Posterior vena cava (tissue), 2 donors: Measurements from ENCODE around the gene NDST1. TPM values are rescaled to one million over a fixed set of nuclear protein-coding genes. Genes with fewer than 3 reads are reported as not detected.
"Not testable (repeated sequence)": the region's sequence is repeated elsewhere in the genome, so short reads cannot be mapped to it uniquely, and the experiment has no call there.

Experiments used
- DNase-seq: peaks from one replicate; pipeline ENCODE4 v3.0.0-alpha.2; 2020; ENCODE audit warnings: low spot score
- intact Hi-C, 2 donors: fragments of 100-400 bp; cut with DNase I; formaldehyde crosslinking; loops; one replicate each; pipeline versions ENCODE4 v1.14.1 to v1.14.2; 2022 to 2023
- long read RNA-seq, 2 donors: library from polyadenylated mRNA; unstranded; transcript quantifications; one replicate each; pipeline ENCODE4 v2.0.0, GENCODE V29; 2020 to 2021
- total RNA-seq, 2 donors: library from RNA; stranded (reverse); fragmentation: NEBNext Ultra II Directional; extraction: Animal tissue kit (Norgen Biotek cat#: 25700); gene quantifications; one replicate each; pipeline ENCODE4 v1.2.1, GENCODE V29; 2021
- donor health status: DM: yes; HTN: yes; CAD: no.
- donor health status: DM: yes; HTN: yes; CAD: no.

Gene NDST1
- total RNA-seq: 10 to 100 TPM; 57.9 to 68.8 TPM
- long read RNA-seq, donor 1, partial matches to known transcripts: 2 of 11 reads
- long read RNA-seq, donor 1, other reads (novel, unspliced or antisense): 9 of 11 reads
- long read RNA-seq, donor 2, partial matches to known transcripts: 2 of 20 reads
- long read RNA-seq, donor 2, other reads (novel, unspliced or antisense): 17 of 20 reads

GRCh38 chr5:150507474-150508276, at the start of gene NDST1:
Gene NDST1 (plus strand): TSS chr5:150508131. CDS start chr5:150521255, 13,124 bp downstream.
- intact Hi-C loops: no loop called here
- DNase-seq: no peak

GRCh38 chr5:150458802-150459557, 49.0 kb upstream of the NDST1 start:
- intact Hi-C loops: loop anchor here in 1 of 2 donors (5.0 kb wide), 1 partner anchor 88 kb away; no protein-coding TSS in a partner anchor

GRCh38 chr5:150460781-150461180, 47.1 kb upstream of the NDST1 start:
- DNase-seq: no peak
- intact Hi-C loops: loop anchor here (5.0 kb wide), 2 partner anchors 62 to 82 kb away; no protein-coding TSS in a partner anchor

More at GRCh38 chr5:150458802-150459557, 49.0 kb upstream of the NDST1 start:
- peak; percentile 92 for DNase-seq

GRCh38 chr5:150461231-150461630, 46.7 kb upstream of the NDST1 start:
- DNase-seq: no peak
- intact Hi-C loops: loop anchor here (5.0 kb wide), 2 partner anchors 61 to 81 kb away; no protein-coding TSS in a partner anchor

GRCh38 chr5:150464554-150465012, 43.3 kb upstream of the NDST1 start:
- no peak for DNase-seq
- intact Hi-C loops: loop anchor here (5.0 kb wide), 2 partner anchors 58 to 78 kb away; no protein-coding TSS in a partner anchor

- no peak for DNase-seq
- intact Hi-C loops: no loop called here
Measured at GRCh38 chr5:150465927-150466326, 42.0 kb upstream of the NDST1 start.

GRCh38 chr5:150468206-150468605, 39.7 kb upstream of the NDST1 start:
- no peak for DNase-seq
- intact Hi-C loops: no loop called here

DNA sequence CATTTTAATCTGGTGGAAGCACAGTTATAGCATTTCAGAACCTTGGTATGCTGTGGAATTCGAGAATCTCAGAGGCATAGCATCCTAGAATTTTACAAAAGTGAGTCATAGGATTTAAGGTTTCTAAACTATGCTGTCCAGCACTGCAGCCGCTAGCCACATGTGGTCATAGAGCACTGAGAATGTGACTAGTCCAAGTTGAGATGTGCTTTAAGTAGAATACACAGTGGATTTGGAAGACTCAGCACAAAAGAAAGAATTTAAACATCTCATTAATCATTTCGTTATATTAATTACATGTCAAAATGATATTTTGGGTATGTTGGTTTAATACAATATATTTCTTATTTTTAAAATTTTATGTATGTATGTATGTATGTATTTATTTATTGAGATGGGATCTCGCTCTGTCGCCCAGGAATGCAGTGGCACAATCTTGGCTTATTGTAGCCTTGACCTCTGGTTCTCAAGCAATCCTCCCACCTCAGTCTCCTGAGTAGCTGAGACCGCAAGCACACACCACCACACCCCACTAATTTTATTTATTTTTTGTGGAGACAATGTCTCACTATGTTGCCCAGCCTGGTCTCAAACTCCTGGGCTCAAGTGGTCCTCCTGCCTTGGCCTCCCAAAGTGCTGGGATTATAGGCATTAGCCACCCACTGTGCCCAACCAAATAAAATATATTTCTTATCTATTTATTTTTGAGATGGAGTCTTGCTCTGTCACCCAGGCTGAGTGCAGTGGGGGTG, 38.0 kb upstream of the NDST1 start:
- DNase-seq: no peak
- intact Hi-C loops: no loop called here

GRCh38 chr5:150473673-150474358, 34.1 kb upstream of the NDST1 start:
- DNase-seq: no peak
- intact Hi-C loops: no loop called here

DNA sequence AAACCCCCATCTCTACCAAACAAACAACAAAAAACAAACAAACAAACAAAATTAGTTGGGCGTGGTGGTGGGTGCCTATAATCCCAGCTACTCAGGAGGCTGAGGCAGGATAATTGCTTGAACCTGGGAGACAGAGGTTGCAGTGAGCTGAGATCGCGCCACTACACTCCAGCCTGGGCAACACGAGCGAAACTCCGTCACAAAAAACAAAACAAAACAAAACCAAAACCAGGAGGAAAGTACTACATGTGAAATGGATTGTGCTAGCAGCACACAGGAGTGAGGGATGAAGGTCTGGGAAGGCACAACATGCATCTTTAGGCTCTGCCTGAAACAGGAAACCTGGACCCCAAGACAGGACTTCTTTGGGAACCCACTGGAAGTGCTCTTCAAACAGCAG, 31.4 kb upstream of the NDST1 start:
- DNase-seq, intact Hi-C loops: not testable (repeated sequence)

DNA sequence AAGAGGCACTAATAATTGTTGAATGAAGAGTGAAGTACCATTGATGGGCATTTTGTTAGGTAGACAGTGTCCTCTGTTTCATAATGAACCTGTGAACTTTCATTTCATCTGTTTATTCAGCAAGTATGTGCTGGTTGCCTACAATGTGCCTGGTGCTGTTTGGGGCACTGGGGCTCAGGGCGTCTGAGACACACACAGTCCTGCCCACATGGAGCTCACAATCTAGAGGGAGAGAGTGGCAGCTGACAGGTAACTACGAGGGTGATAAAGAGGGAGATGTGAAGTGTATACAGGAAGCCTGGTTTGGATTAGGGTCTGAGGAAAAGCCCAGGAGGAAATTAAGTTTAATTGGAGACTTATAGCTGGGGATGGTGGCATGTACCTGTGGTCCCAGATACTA, 28.5 kb upstream of the NDST1 start:
- intact Hi-C loops: no loop called here
- DNase-seq: no peak

- intact Hi-C loops: loop anchor here in 1 of 2 donors (5.0 kb wide), 1 partner anchor 814 kb away; no protein-coding TSS in a partner anchor
- no peak for DNase-seq
Measured at GRCh38 chr5:150481708-150481965, 26.3 kb upstream of the NDST1 start.

- intact Hi-C loops: loop anchor here in 1 of 2 donors (5.0 kb wide), 1 partner anchor 815 kb away; no protein-coding TSS in a partner anchor
- DNase-seq: no peak
Measured at GRCh38 chr5:150481972-150482406, 25.9 kb upstream of the NDST1 start.

GRCh38 chr5:150484964-150485692, 22.8 kb upstream of the NDST1 start:
- intact Hi-C loops: loop anchor here (5.0 kb wide), 2 partner anchors 37 to 818 kb away; no protein-coding TSS in a partner anchor

DNA sequence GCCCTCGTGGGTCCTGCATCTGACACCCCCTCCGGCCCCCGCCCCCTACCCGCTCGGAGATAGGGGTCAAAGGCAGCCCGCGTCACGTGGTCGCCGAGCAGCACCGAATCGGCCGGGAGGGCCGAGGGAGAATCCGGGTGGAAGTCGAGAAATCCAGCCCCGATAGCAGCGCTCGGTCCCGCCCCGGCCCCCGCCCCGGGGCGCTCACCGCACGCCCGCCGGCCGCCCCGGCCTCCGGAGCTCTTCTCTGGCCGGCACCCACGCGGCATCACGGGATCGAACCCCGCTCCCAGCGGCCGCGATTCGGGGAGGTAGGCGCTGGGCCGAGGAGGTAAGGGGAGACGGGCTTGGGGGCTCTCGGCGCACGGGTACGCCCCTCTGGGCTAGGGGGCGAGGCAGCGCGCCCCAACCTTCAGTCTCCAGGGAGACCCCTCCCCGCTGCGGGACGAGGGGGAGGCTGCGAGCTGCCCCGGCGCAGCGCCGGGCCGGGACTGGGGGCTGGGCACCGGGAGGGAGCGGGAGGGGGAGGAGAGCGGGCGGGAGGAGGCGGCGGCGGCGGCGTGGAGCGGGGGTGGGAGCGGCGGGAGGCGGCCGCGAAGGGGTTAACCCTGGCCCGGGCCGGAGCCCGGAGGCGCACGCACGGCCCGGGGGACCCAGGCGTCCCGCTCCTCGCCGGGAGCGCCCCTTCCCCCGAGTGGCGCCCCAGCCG, 22.1 kb upstream of the NDST1 start:
- intact Hi-C loops: loop anchor here in 1 of 2 donors (5.0 kb wide), 1 partner anchor 36 kb away; no protein-coding TSS in a partner anchor
- peak; percentile 89 for DNase-seq

More at GRCh38 chr5:150484964-150485692, 22.8 kb upstream of the NDST1 start:
- no peak for DNase-seq

DNA sequence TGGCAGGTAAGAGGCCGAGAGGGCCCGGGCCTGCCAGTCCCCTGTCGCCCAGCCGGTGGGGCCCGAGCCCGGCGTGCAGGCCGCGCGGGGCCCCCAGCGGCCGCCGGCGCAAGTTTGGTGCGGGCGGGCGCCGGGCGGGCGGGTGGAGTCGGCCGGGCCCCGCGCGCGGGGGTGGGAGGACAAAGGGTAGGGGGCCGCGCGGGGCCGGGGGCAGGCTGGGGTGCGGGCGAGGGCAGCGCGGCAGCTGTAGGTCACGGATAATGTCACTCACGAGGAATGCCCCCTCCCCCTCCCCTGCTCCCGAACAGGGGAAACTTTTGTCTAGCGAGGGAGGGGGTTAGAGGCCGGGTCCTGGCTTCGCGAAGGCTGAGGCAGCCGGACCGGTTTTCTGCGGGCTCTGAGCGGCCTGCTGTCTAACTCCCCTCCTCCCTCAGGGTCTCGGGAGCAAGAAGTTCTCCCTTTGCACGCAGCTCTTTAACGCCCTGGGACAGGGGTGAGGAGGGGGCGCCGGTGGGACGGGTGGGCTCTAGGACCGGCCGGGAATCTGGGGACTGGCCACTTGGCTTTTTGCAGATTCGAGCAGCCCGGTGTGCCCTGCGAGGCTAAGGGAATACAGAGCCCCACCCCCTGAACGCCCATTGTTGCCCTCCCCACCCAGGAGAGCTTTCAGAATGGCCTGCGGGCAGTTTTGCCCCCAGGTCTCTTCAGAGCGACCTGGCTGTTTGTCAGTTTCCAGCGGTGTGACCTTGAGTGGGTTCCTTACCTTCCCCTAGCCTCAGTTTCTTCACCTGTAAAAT, 21.3 kb upstream of the NDST1 start:
- intact Hi-C loops: loop anchor here in 1 of 2 donors (5.0 kb wide), 1 partner anchor 36 kb away; no protein-coding TSS in a partner anchor
- DNase-seq: peak; percentile 82
